GM19372 (cell line): ENCODE data around the gene PLCH2.

Source experiments
- ATAC-seq: cut with Tn5 transposase; IDR thresholded peaks from one replicate; pipeline ENCODE4 v1.9.1; 2021; ENCODE audit warnings: mild to moderate bottlenecking, low read depth, moderate library complexity; ENCODE audit not compliant: unreplicated experiment

The PLCH2 gene

GRCh38 chr1:2553871-2554620 lies 78.0 kb downstream of the PLCH2 start:
- no peak for ATAC-seq

GRCh38 chr1:2554621-2555387 lies 78.7 kb downstream of the PLCH2 start:
- no peak for ATAC-seq
